PC-9 (cell line): Measurements from ENCODE around the gene TRIP10.
"Not testable (repeated sequence)": the region's sequence is repeated elsewhere in the genome, so short reads cannot be mapped to it uniquely, and the experiment has no call there.

Experiments
- CTCF ChIP-seq: fragments of 200-600 bp; sonication (generic); conservative IDR thresholded peaks from 2 replicates; pipeline ENCODE4 v1.6.1; 2017; ENCODE audit warnings: mixed run types, antibody characterized with exemption, mild to moderate bottlenecking, moderate library complexity
- EZH2 ChIP-seq: fragments of 200-600 bp; sonication (generic); IDR thresholded peaks from 2 replicates; pipeline ENCODE4 v1.8.0; 2017; ENCODE audit warnings: antibody characterized with exemption, low read depth

- TF ChIP-seq CTCF, EZH2: not testable (repeated sequence)
Observed at GRCh38 chr19:6771648-6772027, 32.2 kb downstream of the TRIP10 start.
